ENCODE data around the gene NPAT. TPM values are rescaled to one million over a fixed set of nuclear protein-coding genes. Genes with fewer than 3 reads are reported as not detected.
A peak's percentile ranks its signal among the peaks of the same experiment; 100 is the strongest.

Gene NPAT
- total RNA-seq = 10 to 100 TPM; 73.9 to 75.8 TPM
- 10 to 100 TPM; 34.9 to 52.8 (median 47.0) TPM for polyA plus RNA-seq
- 142 to 289 (median 187) reads per million in 6 experiments for total RNA-seq

- peaks cover 24 to 54% (median 41%) of the 10 kb centered on the region in 4 donors for H3K4me1 Mint-ChIP-seq
- H3K36me3 Mint-ChIP-seq = peaks cover 4 to 39% (median 18%) of the 10 kb centered on the region in 3 donors
- no peaks in the 10 kb centered on the region for H3K9me3 Mint-ChIP-seq
- H3K27ac Mint-ChIP-seq = no peak within 1 kb of the TSS
- ATAC-seq (peak; percentile 78 to 79), DNase-seq (peak; percentile 94 to 100 (median 99))
- H3K4me3 Mint-ChIP-seq = no peak within 1 kb of the TSS
- POLR2A ChIA-PET = interaction anchor here (0.6 to 13.4 kb wide), 26 partner anchors 10 to 442 kb away, joined by 3 to 705 read pairs (median 6); partner anchors contain the start of genes C11orf65, CUL5 and DDX10
- no peaks in the 10 kb centered on the region for H3K27me3 Mint-ChIP-seq
Observed at GRCh38 chr11:108222574-108223347, at the start of gene NPAT, which contains the start of gene ATM. TSS of gene NPAT (minus strand) at chr11:108222638. CDS start at chr11:108222536, 102 bp downstream. TSS of gene ATM (plus strand) at chr11:108223067. CDS start at chr11:108227625, 4,558 bp downstream.

- H3K9me3 Mint-ChIP-seq = peaks cover 7 to 16% (median 10%) of the 10 kb centered on the region in 9 donors
- POLR2A ChIA-PET = no interaction called here
- ATAC-seq (no peak), DNase-seq (no peak)
- no peaks in the 10 kb centered on the region for H3K27me3 Mint-ChIP-seq
- no peak overlapping the region for H3K4me3 Mint-ChIP-seq
- peak overlapping the region; percentile 1 to 85 (median 72) for H3K27ac Mint-ChIP-seq
- peaks cover 11 to 74% (median 49%) of the 10 kb centered on the region in 3 donors for H3K36me3 Mint-ChIP-seq
- H3K4me1 Mint-ChIP-seq = peaks cover 23 to 40% (median 33%) of the 10 kb centered on the region in 4 donors
Observed at GRCh38 chr11:108269583-108269982, 47.1 kb upstream of the NPAT start.

GRCh38 chr11:108253176-108253575 is 30.7 kb upstream of the NPAT start:
- peak overlapping the region in 1 of 10 donors; percentile 26 for H3K4me3 Mint-ChIP-seq
- no peaks in the 10 kb centered on the region for H3K27me3 Mint-ChIP-seq
- H3K4me1 Mint-ChIP-seq = peaks cover 18 to 79% (median 65%) of the 10 kb centered on the region in 4 donors
- DNase-seq (no peak), ATAC-seq (peak; percentile 47 to 61)
- peak overlapping the region in 9 of 10 donors; percentile 18 to 90 (median 76) for H3K27ac Mint-ChIP-seq
- peaks cover 5 to 89% (median 64%) of the 10 kb centered on the region in 3 donors for H3K36me3 Mint-ChIP-seq
- H3K9me3 Mint-ChIP-seq = no peaks in the 10 kb centered on the region
- POLR2A ChIA-PET = interaction anchor here (0.6 to 5.2 kb wide), 3 partner anchors 14 to 28 kb away, joined by 5 to 75 read pairs (median 62); partner anchors contain the start of genes ATM and NPAT

GRCh38 chr11:108246885-108247284 is 24.4 kb upstream of the NPAT start:
- Mint-ChIP-seq H3K36me3 (peaks cover 14 to 82% (median 64%) of the 10 kb centered on the region in 3 donors), H3K9me3 (no peaks in the 10 kb centered on the region), H3K4me3 (peak overlapping the region in 8 of 10 donors; percentile 1 to 73 (median 20)), H3K4me1 (peaks cover 25 to 86% (median 80%) of the 10 kb centered on the region in 4 donors), H3K27ac (peak overlapping the region in 9 of 10 donors; percentile 34 to 95 (median 79)), H3K27me3 (no peaks in the 10 kb centered on the region)
- no peak for ATAC-seq
- POLR2A ChIA-PET = interaction anchor here (0.8 to 4.2 kb wide), 3 partner anchors 10 to 23 kb away, joined by 3 to 73 read pairs (median 31); partner anchors contain the start of genes ATM and NPAT
- no peak for DNase-seq

- peaks cover 23 to 86% (median 81%) of the 10 kb centered on the region in 4 donors for H3K4me1 Mint-ChIP-seq
- ATAC-seq (no peak), DNase-seq (no peak)
- POLR2A ChIA-PET = interaction anchor here (0.8 to 4.2 kb wide), 3 partner anchors 10 to 22 kb away, joined by 3 to 73 read pairs (median 31); partner anchors contain the start of genes ATM and NPAT
- peak overlapping the region in 8 of 10 donors; percentile 0 to 73 (median 16) for H3K4me3 Mint-ChIP-seq
- peak overlapping the region in 9 of 10 donors; percentile 34 to 95 (median 79) for H3K27ac Mint-ChIP-seq
- peaks cover 14 to 82% (median 60%) of the 10 kb centered on the region in 3 donors for H3K36me3 Mint-ChIP-seq
- H3K27me3 Mint-ChIP-seq = no peaks in the 10 kb centered on the region
- H3K9me3 Mint-ChIP-seq = no peaks in the 10 kb centered on the region
Observed at GRCh38 chr11:108246308-108246707, 23.9 kb upstream of the NPAT start.

GRCh38 chr11:108242422-108242821 is 20.0 kb upstream of the NPAT start:
- DNase-seq (no peak), ATAC-seq (no peak)
- peaks cover 0 to 1% (median 0%) of the 10 kb centered on the region in 9 donors for H3K9me3 Mint-ChIP-seq
- POLR2A ChIA-PET = interaction anchor here (1.0 to 14.0 kb wide), 3 partner anchors 9 to 16 kb away, joined by 3 to 705 read pairs (median 62); partner anchors contain the start of genes ATM and NPAT
- H3K36me3 Mint-ChIP-seq = peaks cover 14 to 71% (median 47%) of the 10 kb centered on the region in 3 donors
- H3K27me3 Mint-ChIP-seq = no peaks in the 10 kb centered on the region
- peak overlapping the region in 9 of 10 donors; percentile 36 to 71 (median 57) for H3K4me3 Mint-ChIP-seq
- peaks cover 31 to 87% (median 82%) of the 10 kb centered on the region in 4 donors for H3K4me1 Mint-ChIP-seq
- peak overlapping the region in 9 of 10 donors; percentile 87 to 95 (median 91) for H3K27ac Mint-ChIP-seq

GRCh38 chr11:108241330-108242037 is 19.0 kb upstream of the NPAT start:
- no peaks in the 10 kb centered on the region for H3K27me3 Mint-ChIP-seq
- POLR2A ChIA-PET = interaction anchor here (1.0 to 14.0 kb wide), 4 partner anchors 10 to 21 kb away, joined by 3 to 705 read pairs (median 32); partner anchors contain the start of genes ATM and NPAT
- H3K9me3 Mint-ChIP-seq = peaks cover 0 to 1% (median 0%) of the 10 kb centered on the region in 9 donors
- peak overlapping the region in 9 of 10 donors; percentile 36 to 69 (median 57) for H3K4me3 Mint-ChIP-seq
- H3K27ac Mint-ChIP-seq = peak overlapping the region in 9 of 10 donors; percentile 87 to 95 (median 91)
- peaks cover 8 to 66% (median 43%) of the 10 kb centered on the region in 3 donors for H3K36me3 Mint-ChIP-seq
- DNase-seq = no peak
- peak in 1 of 2 donors; percentile 19 for ATAC-seq
- peaks cover 32 to 87% (median 83%) of the 10 kb centered on the region in 4 donors for H3K4me1 Mint-ChIP-seq

- Mint-ChIP-seq H3K4me1 (peaks cover 28 to 87% (median 73%) of the 10 kb centered on the region in 4 donors), H3K9me3 (peaks cover 0 to 1% (median 0%) of the 10 kb centered on the region in 9 donors), H3K27ac (peak overlapping the region in 9 of 10 donors; percentile 55 to 96 (median 90)), H3K36me3 (peaks cover 4 to 62% (median 34%) of the 10 kb centered on the region in 3 donors), H3K27me3 (no peaks in the 10 kb centered on the region), H3K4me3 (peak overlapping the region; percentile 46 to 82 (median 70))
- peak; percentile 39 to 45 for ATAC-seq
- peak in 8 of 10 donors; percentile 28 to 71 (median 50) for DNase-seq
- POLR2A ChIA-PET = interaction anchor here (0.7 to 14.0 kb wide), 6 partner anchors 12 to 51 kb away, joined by 3 to 705 read pairs (median 3); partner anchors contain the start of genes ATM and NPAT
Observed at GRCh38 chr11:108239076-108239475, 16.6 kb upstream of the NPAT start.

GRCh38 chr11:108237058-108237481 is 14.6 kb upstream of the NPAT start:
- Mint-ChIP-seq H3K36me3 (peaks cover 6 to 72% (median 40%) of the 10 kb centered on the region in 3 donors), H3K27me3 (no peaks in the 10 kb centered on the region), H3K9me3 (peaks cover 0 to 1% (median 0%) of the 10 kb centered on the region in 9 donors), H3K4me3 (peak overlapping the region; percentile 23 to 87 (median 73)), H3K27ac (peak overlapping the region in 9 of 10 donors; percentile 90 to 98 (median 96)), H3K4me1 (peaks cover 29 to 88% (median 77%) of the 10 kb centered on the region in 4 donors)
- DNase-seq = peak in 3 of 10 donors; percentile 27 to 49 (median 43)
- ATAC-seq = peak; percentile 33 to 53
- POLR2A ChIA-PET = interaction anchor here (0.5 to 14.0 kb wide), 10 partner anchors 9 to 49 kb away, joined by 3 to 705 read pairs (median 5); partner anchors contain the start of genes ATM and NPAT

GRCh38 chr11:108235633-108236032 is 13.2 kb upstream of the NPAT start:
- Mint-ChIP-seq H3K4me1 (peaks cover 26 to 90% (median 78%) of the 10 kb centered on the region in 4 donors), H3K27me3 (no peaks in the 10 kb centered on the region), H3K4me3 (peak overlapping the region; percentile 23 to 87 (median 73)), H3K27ac (peak overlapping the region in 9 of 10 donors; percentile 90 to 98 (median 96)), H3K9me3 (peaks cover 0 to 1% (median 0%) of the 10 kb centered on the region in 9 donors), H3K36me3 (peaks cover 11 to 75% (median 46%) of the 10 kb centered on the region in 3 donors)
- POLR2A ChIA-PET = interaction anchor here (1.5 to 14.0 kb wide), 5 partner anchors 9 to 41 kb away, joined by 3 to 705 read pairs (median 31); partner anchors contain the start of genes ATM and NPAT
- DNase-seq = no peak
- ATAC-seq = no peak

- POLR2A ChIA-PET = interaction anchor here (3.1 to 14.0 kb wide), 3 partner anchors 8 to 16 kb away, joined by 11 to 705 read pairs (median 62); partner anchors contain the start of genes ATM and NPAT
- Mint-ChIP-seq H3K9me3 (peaks cover 0 to under 1% (median 0%) of the 10 kb centered on the region in 9 donors), H3K4me1 (peaks cover 25 to 90% (median 78%) of the 10 kb centered on the region in 4 donors)
Observed at GRCh38 chr11:108235192-108235591, 12.8 kb upstream of the NPAT start.

More at GRCh38 chr11:108235192-108235591, 12.8 kb upstream of the NPAT start:
- Mint-ChIP-seq H3K4me3 (peak overlapping the region in 5 of 10 donors; percentile 14 to 87 (median 73)), H3K27ac (peak overlapping the region in 8 of 10 donors; percentile 90 to 97 (median 96)), H3K36me3 (peaks cover 11 to 75% (median 46%) of the 10 kb centered on the region in 3 donors), H3K27me3 (no peaks in the 10 kb centered on the region)
- no peak for ATAC-seq
- no peak for DNase-seq

Data from naive thymus-derived CD8-positive, alpha-beta T cell (primary cell).